ENCODE measurements around the gene HYAL2. TPM values are rescaled to one million over a fixed set of nuclear protein-coding genes. Genes with fewer than 3 reads are reported as not detected.
A peak's percentile ranks its signal among the peaks of the same experiment; 100 is the strongest.

Gene HYAL2
- total and polyA plus RNA-seq, 4 donors: 19.5 to 57.6 (median 33.2) TPM

DNA sequence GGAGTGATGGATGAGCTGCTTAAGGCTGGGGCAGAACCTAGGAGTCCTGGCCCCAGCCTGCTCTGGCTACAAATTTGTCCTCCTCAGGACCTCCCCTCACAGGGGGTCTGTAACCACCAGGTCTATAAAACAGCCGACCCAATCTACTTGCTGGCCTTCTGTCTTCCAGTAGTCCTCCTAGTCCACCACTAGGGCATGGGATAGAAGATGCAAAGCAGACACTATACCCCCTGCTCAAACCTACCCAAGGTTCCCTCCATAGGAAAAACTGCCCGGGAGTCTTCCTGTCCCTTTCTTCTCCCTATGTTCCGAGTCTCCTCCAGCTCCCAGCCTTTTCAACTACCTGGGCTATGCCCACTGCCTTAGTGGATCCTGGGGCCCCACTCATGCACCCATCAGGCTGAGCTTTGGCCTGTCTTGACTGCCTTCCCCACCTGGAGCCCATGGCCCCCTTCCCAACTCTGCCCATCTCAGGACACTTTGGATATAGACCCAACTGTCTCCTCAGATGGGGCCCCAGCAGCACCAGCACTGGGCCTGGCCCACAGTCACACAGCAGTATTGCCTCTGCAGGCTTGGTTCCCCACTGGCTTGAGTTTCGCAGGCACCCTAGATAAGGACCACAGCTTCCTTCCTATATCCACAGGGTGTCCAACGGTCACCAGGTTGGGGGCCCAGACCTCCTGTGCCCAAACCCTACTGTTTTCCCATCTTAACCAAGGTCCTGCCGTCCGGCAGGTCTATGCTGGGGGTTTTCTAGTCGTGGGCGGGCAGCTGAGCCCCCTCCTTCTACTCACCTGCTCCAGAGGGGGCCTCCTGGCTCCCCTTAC is 24.4 kb downstream of the HYAL2 start:
- H3K27ac ChIP-seq (ENCODE audit: low read depth in 1 of 2, low read length in 2 of 2): peak overlapping the region; percentile 84 to 95
- H3K9ac ChIP-seq (ENCODE audit: low read depth in 1 of 2, low read length in 2 of 2): peak overlapping the region; percentile 81 to 90
- H3K27me3 ChIP-seq (ENCODE audit: control insufficient read depth in 4 of 4, insufficient read depth in 4 of 4, low read length in 3 of 4): no peaks in the 10 kb centered on the region
- no peaks in the 10 kb centered on the region for H3K9me3 ChIP-seq (ENCODE audit: control insufficient read depth in 4 of 4, low read length in 3 of 4)
- WGBS: 66% methylated on average over 9 of the region's 9 CpGs
- H3K4me3 ChIP-seq (ENCODE audit: low read depth in 1 of 3, low read length in 3 of 3): peak overlapping the region in 2 of 3 donors; percentile 54 to 67
- peaks cover 0 to 3% (median 0%) of the 10 kb centered on the region in 4 donors for H3K36me3 ChIP-seq (ENCODE audit: control insufficient read depth in 4 of 4, insufficient read depth in 3 of 4, low read depth in 1 of 4, low read length in 3 of 4)
- H3K4me1 ChIP-seq (ENCODE audit: control insufficient read depth in 4 of 4, insufficient read depth in 4 of 4, low read length in 3 of 4): peaks cover 10 to 46% (median 27%) of the 10 kb centered on the region in 4 donors
- TF ChIP-seq RAD21 (IDR thresholded peaks at IDR 0.05) (no peak), SP1 (IDR thresholded peaks at IDR 0.05) (no peak), FOXA2 (IDR thresholded peaks at IDR 0.05) (no peak), NR2F2 (IDR thresholded peaks at IDR 0.05) (no peak)
- TF ChIP-seq, protein P1, sequence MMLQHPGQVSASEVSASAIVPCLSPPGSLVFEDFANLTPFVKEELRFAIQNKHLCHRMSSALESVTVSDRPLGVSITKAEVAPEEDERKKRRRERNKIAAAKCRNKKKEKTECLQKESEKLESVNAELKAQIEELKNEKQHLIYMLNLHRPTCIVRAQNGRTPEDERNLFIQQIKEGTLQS (IDR thresholded peaks at IDR 0.05): no peak
- TF ChIP-seq, protein P2, sequence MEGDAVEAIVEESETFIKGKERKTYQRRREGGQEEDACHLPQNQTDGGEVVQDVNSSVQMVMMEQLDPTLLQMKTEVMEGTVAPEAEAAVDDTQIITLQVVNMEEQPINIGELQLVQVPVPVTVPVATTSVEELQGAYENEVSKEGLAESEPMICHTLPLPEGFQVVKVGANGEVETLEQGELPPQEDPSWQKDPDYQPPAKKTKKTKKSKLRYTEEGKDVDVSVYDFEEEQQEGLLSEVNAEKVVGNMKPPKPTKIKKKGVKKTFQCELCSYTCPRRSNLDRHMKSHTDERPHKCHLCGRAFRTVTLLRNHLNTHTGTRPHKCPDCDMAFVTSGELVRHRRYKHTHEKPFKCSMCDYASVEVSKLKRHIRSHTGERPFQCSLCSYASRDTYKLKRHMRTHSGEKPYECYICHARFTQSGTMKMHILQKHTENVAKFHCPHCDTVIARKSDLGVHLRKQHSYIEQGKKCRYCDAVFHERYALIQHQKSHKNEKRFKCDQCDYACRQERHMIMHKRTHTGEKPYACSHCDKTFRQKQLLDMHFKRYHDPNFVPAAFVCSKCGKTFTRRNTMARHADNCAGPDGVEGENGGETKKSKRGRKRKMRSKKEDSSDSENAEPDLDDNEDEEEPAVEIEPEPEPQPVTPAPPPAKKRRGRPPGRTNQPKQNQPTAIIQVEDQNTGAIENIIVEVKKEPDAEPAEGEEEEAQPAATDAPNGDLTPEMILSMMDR (IDR thresholded peaks at IDR 0.05; ENCODE audit: low read depth, low read length, missing input control): peak; percentile 9
- DNase-seq (ENCODE audit: low spot score): peak; percentile 50

DNA sequence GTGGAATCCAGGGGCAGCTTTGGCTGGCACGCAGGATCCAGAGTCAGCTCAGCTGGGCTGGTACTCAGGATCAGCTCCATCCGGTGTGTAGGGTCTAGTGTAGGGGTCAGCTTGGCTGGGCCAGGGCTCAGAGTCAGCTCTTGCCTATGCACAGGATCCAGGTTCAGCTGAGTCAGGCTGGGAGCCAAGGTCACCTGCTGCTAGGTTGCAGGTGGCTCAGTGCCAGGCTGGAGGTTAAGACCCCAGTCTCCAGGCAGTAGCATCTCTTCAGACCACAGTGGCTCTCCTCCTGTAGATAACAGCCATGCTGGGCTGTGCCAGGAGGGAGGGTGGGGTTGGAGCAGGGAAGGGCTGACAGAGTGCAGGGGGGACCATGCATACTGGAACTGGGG is 25.2 kb downstream of the HYAL2 start:
- WGBS: 86% methylated on average over 2 of the region's 2 CpGs
- Histone ChIP-seq H3K27me3 (ENCODE audit: control insufficient read depth in 4 of 4, insufficient read depth in 4 of 4, low read length in 3 of 4) (no peaks in the 10 kb centered on the region), H3K36me3 (ENCODE audit: control insufficient read depth in 4 of 4, insufficient read depth in 3 of 4, low read depth in 1 of 4, low read length in 3 of 4) (peaks cover 0 to 3% (median 0%) of the 10 kb centered on the region in 4 donors), H3K4me1 (ENCODE audit: control insufficient read depth in 4 of 4, insufficient read depth in 4 of 4, low read length in 3 of 4) (peaks cover 12 to 48% (median 33%) of the 10 kb centered on the region in 4 donors), H3K9ac (ENCODE audit: low read depth in 1 of 2, low read length in 2 of 2) (no peak overlapping the region), H3K9me3 (ENCODE audit: control insufficient read depth in 4 of 4, low read length in 3 of 4) (no peaks in the 10 kb centered on the region), H3K27ac (ENCODE audit: low read depth in 1 of 2, low read length in 2 of 2) (no peak overlapping the region), H3K4me3 (ENCODE audit: low read depth in 1 of 3, low read length in 3 of 3) (no peak overlapping the region)
- peak; percentile 64 for DNase-seq (ENCODE audit: low spot score)
- TF ChIP-seq HNF4G (IDR thresholded peaks at IDR 0.05) (no peak), GABPA (IDR thresholded peaks at IDR 0.05 in 1 of 2, conservative IDR thresholded peaks at IDR 0.05 in 1 of 2) (no peak), YY1 (IDR thresholded peaks at IDR 0.05) (no peak), TAF1 (conservative IDR thresholded peaks at IDR 0.05) (no peak), RXRA (IDR thresholded peaks at IDR 0.05) (no peak), JUND (IDR thresholded peaks at IDR 0.05) (no peak), FOXA2 (IDR thresholded peaks at IDR 0.05) (no peak), NR2F2 (IDR thresholded peaks at IDR 0.05) (no peak), FOXA1 (IDR thresholded peaks at IDR 0.05) (no peak), HNF4A (conservative IDR thresholded peaks at IDR 0.05) (no peak), EGR1 (IDR thresholded peaks at IDR 0.05; ENCODE audit: low read depth in 2 of 2) (no peak), RAD21 (IDR thresholded peaks at IDR 0.05) (no peak)
- TF ChIP-seq, protein P3, sequence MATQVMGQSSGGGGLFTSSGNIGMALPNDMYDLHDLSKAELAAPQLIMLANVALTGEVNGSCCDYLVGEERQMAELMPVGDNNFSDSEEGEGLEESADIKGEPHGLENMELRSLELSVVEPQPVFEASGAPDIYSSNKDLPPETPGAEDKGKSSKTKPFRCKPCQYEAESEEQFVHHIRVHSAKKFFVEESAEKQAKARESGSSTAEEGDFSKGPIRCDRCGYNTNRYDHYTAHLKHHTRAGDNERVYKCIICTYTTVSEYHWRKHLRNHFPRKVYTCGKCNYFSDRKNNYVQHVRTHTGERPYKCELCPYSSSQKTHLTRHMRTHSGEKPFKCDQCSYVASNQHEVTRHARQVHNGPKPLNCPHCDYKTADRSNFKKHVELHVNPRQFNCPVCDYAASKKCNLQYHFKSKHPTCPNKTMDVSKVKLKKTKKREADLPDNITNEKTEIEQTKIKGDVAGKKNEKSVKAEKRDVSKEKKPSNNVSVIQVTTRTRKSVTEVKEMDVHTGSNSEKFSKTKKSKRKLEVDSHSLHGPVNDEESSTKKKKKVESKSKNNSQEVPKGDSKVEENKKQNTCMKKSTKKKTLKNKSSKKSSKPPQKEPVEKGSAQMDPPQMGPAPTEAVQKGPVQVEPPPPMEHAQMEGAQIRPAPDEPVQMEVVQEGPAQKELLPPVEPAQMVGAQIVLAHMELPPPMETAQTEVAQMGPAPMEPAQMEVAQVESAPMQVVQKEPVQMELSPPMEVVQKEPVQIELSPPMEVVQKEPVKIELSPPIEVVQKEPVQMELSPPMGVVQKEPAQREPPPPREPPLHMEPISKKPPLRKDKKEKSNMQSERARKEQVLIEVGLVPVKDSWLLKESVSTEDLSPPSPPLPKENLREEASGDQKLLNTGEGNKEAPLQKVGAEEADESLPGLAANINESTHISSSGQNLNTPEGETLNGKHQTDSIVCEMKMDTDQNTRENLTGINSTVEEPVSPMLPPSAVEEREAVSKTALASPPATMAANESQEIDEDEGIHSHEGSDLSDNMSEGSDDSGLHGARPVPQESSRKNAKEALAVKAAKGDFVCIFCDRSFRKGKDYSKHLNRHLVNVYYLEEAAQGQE (IDR thresholded peaks at IDR 0.05): no peak
- TF ChIP-seq, protein P4, sequence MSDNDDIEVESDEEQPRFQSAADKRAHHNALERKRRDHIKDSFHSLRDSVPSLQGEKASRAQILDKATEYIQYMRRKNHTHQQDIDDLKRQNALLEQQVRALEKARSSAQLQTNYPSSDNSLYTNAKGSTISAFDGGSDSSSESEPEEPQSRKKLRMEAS (IDR thresholded peaks at IDR 0.05): no peak
- TF ChIP-seq, protein P2 (IDR thresholded peaks at IDR 0.05; ENCODE audit: low read depth, low read length, missing input control): no peak
- TF ChIP-seq, protein P5, sequence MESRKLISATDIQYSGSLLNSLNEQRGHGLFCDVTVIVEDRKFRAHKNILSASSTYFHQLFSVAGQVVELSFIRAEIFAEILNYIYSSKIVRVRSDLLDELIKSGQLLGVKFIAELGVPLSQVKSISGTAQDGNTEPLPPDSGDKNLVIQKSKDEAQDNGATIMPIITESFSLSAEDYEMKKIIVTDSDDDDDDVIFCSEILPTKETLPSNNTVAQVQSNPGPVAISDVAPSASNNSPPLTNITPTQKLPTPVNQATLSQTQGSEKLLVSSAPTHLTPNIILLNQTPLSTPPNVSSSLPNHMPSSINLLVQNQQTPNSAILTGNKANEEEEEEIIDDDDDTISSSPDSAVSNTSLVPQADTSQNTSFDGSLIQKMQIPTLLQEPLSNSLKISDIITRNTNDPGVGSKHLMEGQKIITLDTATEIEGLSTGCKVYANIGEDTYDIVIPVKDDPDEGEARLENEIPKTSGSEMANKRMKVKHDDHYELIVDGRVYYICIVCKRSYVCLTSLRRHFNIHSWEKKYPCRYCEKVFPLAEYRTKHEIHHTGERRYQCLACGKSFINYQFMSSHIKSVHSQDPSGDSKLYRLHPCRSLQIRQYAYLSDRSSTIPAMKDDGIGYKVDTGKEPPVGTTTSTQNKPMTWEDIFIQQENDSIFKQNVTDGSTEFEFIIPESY (IDR thresholded peaks at IDR 0.05): no peak

Data from liver (tissue), 9 donors.